GM19043 (cell line): Measurements from ENCODE around the gene CERS6.
"Not testable (repeated sequence)": the region's sequence is repeated elsewhere in the genome, so short reads cannot be mapped to it uniquely, and the experiment has no call there.

Source experiments
- ATAC-seq: cut with Tn5 transposase; IDR thresholded peaks from one replicate; pipeline ENCODE4 v1.9.1; 2021; ENCODE audit warnings: low read depth; ENCODE audit not compliant: unreplicated experiment

CERS6 gene

GRCh38 chr2:168787098-168787781 lies 331.2 kb downstream of the CERS6 start:
- ATAC-seq = no peak

- ATAC-seq = no peak
Observed at GRCh38 chr2:168787782-168788376, 331.8 kb downstream of the CERS6 start.

GRCh38 chr2:168789776-168790175 lies 333.7 kb downstream of the CERS6 start:
- no peak for ATAC-seq

- ATAC-seq = no peak
Observed at GRCh38 chr2:168790226-168790902, 334.3 kb downstream of the CERS6 start.

DNA sequence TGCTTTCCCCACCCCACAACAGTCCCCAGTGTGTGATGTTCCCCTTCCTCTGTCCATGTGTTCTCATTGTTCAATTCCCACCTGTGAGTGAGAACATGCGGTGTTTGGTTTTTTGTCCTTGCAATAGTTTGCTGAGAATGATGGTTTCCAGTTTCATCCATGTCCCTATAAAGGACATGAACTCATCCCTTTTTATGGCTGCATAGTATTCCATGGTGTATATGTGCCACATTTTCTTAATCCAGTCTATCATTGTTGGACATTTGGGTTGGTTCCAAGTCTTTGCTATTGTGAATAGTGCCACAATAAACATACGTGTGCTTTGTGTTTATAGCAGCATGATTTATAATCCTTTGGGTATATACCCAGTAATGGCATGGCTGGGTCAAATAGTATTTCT lies 335.1 kb downstream of the CERS6 start:
- not testable (repeated sequence) for ATAC-seq

- no peak for ATAC-seq
Observed at GRCh38 chr2:168793596-168793995, 337.5 kb downstream of the CERS6 start.

- ATAC-seq = no peak
Observed at GRCh38 chr2:168794968-168795367, 338.9 kb downstream of the CERS6 start.

DNA sequence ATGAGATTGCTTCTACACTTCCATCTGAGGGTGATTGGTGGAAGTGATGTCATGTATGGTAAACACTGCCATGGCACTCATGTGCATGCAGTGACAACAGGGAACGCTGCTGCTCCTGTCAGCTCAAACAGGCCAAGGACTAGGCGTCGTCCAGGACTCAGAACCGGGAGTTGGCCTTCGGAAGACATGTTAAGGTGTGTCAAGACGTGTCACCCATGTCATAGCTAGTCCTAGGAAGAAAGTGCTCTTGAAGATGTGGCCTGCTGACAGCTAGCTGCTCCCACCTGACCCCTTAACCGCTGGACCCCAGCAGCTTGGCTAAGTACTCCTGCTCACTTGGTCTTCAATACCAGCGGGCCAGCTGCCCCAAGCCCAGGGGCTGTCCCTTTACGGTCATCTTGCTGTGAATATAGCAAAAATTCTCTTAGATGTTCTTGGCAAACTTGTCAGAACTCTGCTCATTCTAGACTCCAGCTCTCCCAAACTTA lies 340.1 kb downstream of the CERS6 start:
- no peak for ATAC-seq

DNA sequence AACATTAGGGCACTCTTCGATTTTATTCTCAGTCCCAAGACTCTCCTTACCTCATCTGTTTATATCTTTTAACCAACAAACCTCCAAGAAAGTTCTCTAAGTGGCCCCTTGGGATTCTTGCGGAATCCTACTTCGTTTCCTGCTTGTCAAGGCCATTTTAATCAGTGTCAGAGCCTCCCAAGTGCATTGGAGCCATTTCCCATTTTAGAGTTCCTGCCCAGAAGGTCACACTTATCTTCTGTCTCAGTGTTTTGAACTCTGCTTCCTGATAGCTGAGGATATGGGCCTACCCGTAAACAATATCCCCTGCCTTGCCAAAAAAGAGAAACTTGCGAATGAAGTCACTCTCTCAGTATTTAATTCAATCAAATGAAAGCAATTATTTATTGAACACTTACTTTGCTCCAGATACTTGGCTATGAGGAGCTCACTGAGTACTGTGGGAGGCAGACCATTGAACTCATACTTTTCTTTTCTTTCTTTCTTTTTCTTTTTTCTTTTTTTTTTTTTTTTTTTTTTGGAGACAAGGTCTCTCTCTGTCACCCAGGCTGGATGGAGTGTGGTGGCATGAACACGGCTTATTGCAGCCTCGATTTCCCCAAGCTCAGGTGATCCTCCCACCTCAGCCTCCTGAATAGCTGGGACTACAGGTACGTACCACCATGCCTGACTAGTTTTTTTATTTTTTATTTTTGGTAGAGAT lies 340.7 kb downstream of the CERS6 start:
- ATAC-seq = no peak

DNA sequence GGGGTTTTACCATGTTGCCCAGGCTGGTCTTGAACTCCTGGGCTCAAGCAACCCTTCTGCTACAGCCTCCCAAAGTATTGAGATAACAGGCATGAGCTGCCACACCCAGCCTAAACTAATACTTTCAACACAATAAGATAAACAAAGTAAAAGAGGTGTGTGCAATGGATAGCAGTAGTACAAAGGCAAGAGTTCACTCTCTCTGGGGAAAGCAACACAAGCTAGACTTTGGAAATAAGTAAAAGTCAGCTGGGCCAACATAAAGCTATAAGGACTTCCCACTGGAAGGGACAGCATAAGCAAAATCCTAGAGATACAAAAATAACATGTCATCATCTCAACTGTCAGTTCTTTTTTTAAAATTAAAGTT lies 341.2 kb downstream of the CERS6 start:
- no peak for ATAC-seq

DNA sequence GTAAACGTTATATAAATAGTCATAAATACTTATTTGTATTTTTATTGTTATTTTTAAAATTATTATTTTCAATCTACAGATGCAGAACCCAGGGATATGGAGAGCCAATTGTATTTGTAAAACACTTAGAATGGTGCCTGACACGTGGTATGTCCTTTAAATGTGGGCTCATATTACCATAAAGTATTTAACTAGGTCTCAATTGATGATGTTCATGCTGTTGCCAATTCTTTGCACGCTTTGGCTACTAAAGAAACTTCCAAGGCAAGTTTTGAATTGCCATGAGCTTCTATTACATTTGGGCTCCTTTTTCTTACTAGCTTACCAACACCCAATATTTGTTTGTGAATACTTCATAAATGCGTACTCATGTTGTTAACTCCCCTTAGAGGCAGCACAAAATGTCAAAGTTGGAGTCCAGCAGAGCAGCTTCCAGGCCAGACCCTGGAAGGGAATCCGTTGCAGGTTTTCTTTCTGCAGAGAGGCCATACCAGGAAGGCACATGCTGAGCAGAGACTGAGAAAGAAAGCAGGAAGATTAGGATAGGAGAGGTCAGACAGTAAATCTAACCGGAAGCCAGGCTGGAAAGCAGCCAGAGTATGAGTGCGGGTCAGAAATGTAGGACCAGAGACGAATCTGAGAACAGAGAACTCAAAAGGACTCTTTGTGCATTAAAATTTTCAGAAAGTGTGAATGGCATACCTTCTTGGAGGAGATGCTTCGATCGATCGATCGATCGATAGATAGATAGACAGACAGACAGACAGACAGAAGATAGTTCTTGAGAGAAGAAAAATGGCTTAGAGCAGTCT lies 342.2 kb downstream of the CERS6 start:
- no peak for ATAC-seq

DNA sequence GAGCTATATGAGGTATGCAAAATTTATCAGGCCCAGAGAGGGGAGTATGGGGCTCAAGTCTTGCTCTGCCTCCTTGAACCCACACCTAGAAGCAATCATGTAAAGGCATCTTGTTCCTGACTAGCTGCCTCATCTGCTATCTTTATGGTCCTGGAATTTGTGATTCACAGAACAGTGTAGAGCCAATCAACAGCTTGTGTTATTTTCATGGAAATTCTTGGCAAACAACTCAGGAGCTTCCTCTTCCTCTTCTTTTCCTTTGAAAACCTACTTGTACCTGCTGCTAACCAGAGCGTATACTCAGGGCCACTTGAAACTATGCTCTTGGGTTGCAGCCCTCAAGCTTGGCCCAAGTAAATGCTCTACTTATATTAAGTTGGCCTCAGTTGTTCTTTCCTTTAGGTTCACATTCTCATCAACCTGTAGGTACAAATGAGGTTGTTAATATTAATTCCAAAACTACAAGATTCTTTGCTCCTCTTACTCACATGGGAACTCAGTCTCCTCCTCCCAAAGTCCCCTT lies 342.9 kb downstream of the CERS6 start:
- ATAC-seq = no peak

GRCh38 chr2:168801471-168801870 lies 345.4 kb downstream of the CERS6 start:
- no peak for ATAC-seq

DNA sequence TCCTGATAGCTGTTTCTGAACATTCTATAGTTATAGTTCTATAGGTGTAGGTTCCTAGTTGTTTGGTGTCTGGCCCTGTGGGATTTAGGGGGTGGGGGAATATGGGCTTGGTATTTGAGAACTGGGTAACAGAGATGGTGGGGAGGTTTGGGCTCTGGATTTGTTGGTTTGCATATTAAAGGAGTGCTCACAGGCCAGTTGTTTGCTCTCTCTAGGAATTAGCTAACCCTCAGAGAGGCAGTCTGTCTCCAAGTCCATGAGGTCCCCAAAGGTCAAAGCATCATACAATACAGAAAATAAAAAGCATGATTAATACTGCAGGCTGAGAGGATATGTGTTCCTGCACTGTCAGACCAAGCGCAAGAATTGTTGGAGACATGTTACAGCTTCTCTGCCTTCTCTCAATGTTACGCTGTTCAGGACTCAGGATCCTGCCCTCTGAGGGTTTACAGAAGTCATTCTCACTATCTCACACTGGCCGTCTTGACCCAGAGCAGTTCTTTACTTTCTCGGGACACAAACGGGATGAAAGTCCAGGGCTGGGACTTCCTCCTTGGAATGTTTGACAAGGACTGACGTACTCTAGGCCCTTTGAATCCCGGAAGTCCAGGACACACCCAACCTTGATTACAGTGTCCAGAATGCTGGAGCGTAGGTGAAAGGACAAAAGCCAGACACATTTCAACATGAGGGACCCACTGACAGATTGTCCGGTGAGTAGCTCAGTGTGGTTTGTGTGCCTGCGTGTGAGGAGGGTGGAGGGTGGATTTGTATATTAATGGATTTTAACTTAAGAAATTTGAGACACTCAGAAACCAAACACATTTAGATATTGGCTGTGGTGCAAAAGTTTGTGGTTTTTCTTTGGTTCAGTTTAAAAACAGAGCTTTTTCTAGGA lies 346.1 kb downstream of the CERS6 start, which contains the start of gene NOSTRIN:
Gene NOSTRIN, plus strand, starts transcription at position 677 of the 898 bp plus-strand sequence. Its CDS starts 10 bp downstream, at position 687.
- no peak for ATAC-seq

- no peak for ATAC-seq
Observed at GRCh38 chr2:168802859-168803725, 347.0 kb downstream of the CERS6 start.

- ATAC-seq = no peak
Observed at GRCh38 chr2:168804214-168804613, 348.1 kb downstream of the CERS6 start.

- ATAC-seq = no peak
Observed at GRCh38 chr2:168805615-168806014, 349.5 kb downstream of the CERS6 start.

DNA sequence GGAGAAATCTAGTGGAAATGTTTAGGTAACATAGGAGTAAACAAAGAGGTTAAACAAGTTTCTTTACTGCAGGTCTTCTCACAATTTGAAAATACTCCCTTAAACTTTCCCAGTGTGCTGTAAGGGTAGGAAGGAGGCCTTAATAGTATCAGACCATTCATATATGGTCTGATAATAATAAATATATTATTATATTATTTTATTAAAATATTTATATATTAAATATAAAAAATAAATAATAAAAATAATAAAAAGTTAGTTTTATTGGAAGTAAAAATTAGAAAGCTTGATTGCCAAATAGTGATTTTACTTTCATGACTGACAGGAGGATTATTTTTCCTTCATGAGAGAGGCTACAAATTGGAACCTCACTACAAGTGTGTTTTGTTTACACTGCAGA lies 353.5 kb downstream of the CERS6 start:
- no peak for ATAC-seq
